Lung (tissue), 12 donors: ENCODE data around the gene CILP2. TPM values are rescaled to one million over a fixed set of nuclear protein-coding genes. Genes with fewer than 3 reads are reported as not detected.

Source experiments
- ATAC-seq: fragments of 200-7000 bp; cut with Tn5 transposase; one replicate; pipeline ENCODE4 v1.9.1; 2020; ENCODE audit warnings: moderate number of reproducible peaks; ENCODE audit not compliant: insufficient read depth, low FRiP score
- DNase-seq, 3 donors: peaks; one replicate each; pipeline ENCODE4 v3.0.0-alpha.2; 2013 to 2017
- H3K27ac ChIP-seq, 2 donors: one replicate each; pipeline ENCODE4 v1.5.1; 2013; ENCODE audit warnings: mild to moderate bottlenecking in 2 of 2, moderate library complexity in 2 of 2, control low read depth in 1 of 2, inconsistent platforms in 1 of 2, low read depth in 1 of 2, low read length in 1 of 2
- H3K27me3 ChIP-seq, 3 donors: one replicate each; pipeline ENCODE4 v1.5.1; 2013; ENCODE audit warnings: low read length in 2 of 3; ENCODE audit not compliant: control insufficient read depth in 3 of 3, insufficient read depth in 3 of 3
- H3K36me3 ChIP-seq, 4 donors: one replicate each; pipeline ENCODE4 v1.5.1; 2013; ENCODE audit warnings: low read length in 4 of 4, mild to moderate bottlenecking in 1 of 4, moderate library complexity in 1 of 4; ENCODE audit not compliant: control insufficient read depth in 4 of 4, insufficient read depth in 4 of 4
- H3K4me1 ChIP-seq, 5 donors: one replicate each; pipeline ENCODE4 v1.5.1; 2013; ENCODE audit warnings: low read length in 5 of 5, mild to moderate bottlenecking in 2 of 5, moderate library complexity in 1 of 5; ENCODE audit not compliant: control insufficient read depth in 5 of 5, insufficient read depth in 5 of 5
- H3K4me3 ChIP-seq: one replicate; pipeline ENCODE4 v1.5.1; 2013; ENCODE audit warnings: mild to moderate bottlenecking, control low read depth, moderate library complexity
- H3K9ac ChIP-seq, 2 donors: one replicate each; pipeline ENCODE4 v1.5.1; 2013; ENCODE audit warnings: low read length in 2 of 2, control low read depth in 1 of 2; ENCODE audit not compliant: insufficient read depth in 1 of 2
- H3K9me3 ChIP-seq, 4 donors: one replicate each; pipeline ENCODE4 v1.5.1; 2013; ENCODE audit warnings: low read length in 3 of 4, mild to moderate bottlenecking in 1 of 4, moderate library complexity in 1 of 4; ENCODE audit not compliant: control insufficient read depth in 4 of 4, insufficient read depth in 3 of 4
- CTCF ChIP-seq: IDR thresholded peaks from 2 replicates; pipeline ENCODE4 v1.5.1; 2012; ENCODE audit warnings: mild to moderate bottlenecking; ENCODE audit errors: control extremely low read depth, extremely low read depth
- WGBS, 2 donors: extraction: QIAGEN DNeasy Blood & Tissue Kit; methylation state at CpG; one replicate each; pipeline ENCODE4 v1.1.7; 2013; 5-methylcytosine and 5-hydroxymethylcytosine counted together
- polyA plus RNA-seq, 2 donors: library from polyadenylated mRNA; stranded (reverse); fragments of 200-250 nt; gene quantifications; one replicate each; pipeline ENCODE4 v1.2.1, GENCODE V29; 2013
- total RNA-seq, 2 donors: library from RNA; depleted of rRNA in 1 of 2; stranded (reverse); fragments of >200 nt in 1 of 2; gene quantifications; one replicate each; pipeline ENCODE4 v1.2.1, GENCODE V29; 2014 to 2021
- donor health status: control.
- donor health status: control.
- donor health status: Bipolar disorder and iron deficiency.
- donor health status: healthy.
- donor health status: DM: yes; HTN: yes; CAD: no.

The CILP2 gene
- total and polyA plus RNA-seq, 4 donors, result 0.06 to 0.68 (median 0.38) TPM

GRCh38 chr19:19504754-19505668 is 33.1 kb upstream of the CILP2 start:
- no peak for DNase-seq
- Histone ChIP-seq H3K9ac (no peak overlapping the region), H3K4me3 (no peak overlapping the region), H3K9me3 (no peaks in the 10 kb centered on the region), H3K27ac (no peak overlapping the region), H3K27me3 (no peaks in the 10 kb centered on the region), H3K4me1 (no peaks in the 10 kb centered on the region), H3K36me3 (peaks cover 13 to 61% (median 36%) of the 10 kb centered on the region in 4 donors)
- TF ChIP-seq CTCF, result no peak
- ATAC-seq, result no peak
- WGBS, 2 donors, result 93 to 95% methylated on average over 23 of the region's 23 CpGs

GRCh38 chr19:19505669-19506326 is 32.3 kb upstream of the CILP2 start:
- Histone ChIP-seq H3K36me3 (peaks cover 13 to 53% (median 32%) of the 10 kb centered on the region in 4 donors), H3K4me3 (no peak overlapping the region), H3K9ac (no peak overlapping the region), H3K27me3 (no peaks in the 10 kb centered on the region), H3K4me1 (no peaks in the 10 kb centered on the region), H3K9me3 (no peaks in the 10 kb centered on the region), H3K27ac (no peak overlapping the region)
- no peak for TF ChIP-seq CTCF
- ATAC-seq (no peak), DNase-seq (no peak)
- WGBS, 2 donors, result 93 to 96% methylated on average over 25 to 27 of the region's 27 CpGs

- WGBS, 2 donors, result 94 to 95% methylated on average over 12 of the region's 12 CpGs
- Histone ChIP-seq H3K4me3 (no peak overlapping the region), H3K27ac (no peak overlapping the region), H3K4me1 (no peaks in the 10 kb centered on the region), H3K9me3 (no peaks in the 10 kb centered on the region), H3K27me3 (no peaks in the 10 kb centered on the region), H3K36me3 (peaks cover 10 to 46% (median 24%) of the 10 kb centered on the region in 4 donors), H3K9ac (no peak overlapping the region)
- DNase-seq (no peak), ATAC-seq (no peak)
- TF ChIP-seq CTCF, result no peak
Observed at GRCh38 chr19:19506592-19506991, 31.5 kb upstream of the CILP2 start.
